ENCODE data around the gene U2AF1L4. TPM values are rescaled to one million over a fixed set of nuclear protein-coding genes. Genes with fewer than 3 reads are reported as not detected.

Gene U2AF1L4
- polyA plus RNA-seq, 1 donor from 2014 or later: 57.0 TPM

DNA sequence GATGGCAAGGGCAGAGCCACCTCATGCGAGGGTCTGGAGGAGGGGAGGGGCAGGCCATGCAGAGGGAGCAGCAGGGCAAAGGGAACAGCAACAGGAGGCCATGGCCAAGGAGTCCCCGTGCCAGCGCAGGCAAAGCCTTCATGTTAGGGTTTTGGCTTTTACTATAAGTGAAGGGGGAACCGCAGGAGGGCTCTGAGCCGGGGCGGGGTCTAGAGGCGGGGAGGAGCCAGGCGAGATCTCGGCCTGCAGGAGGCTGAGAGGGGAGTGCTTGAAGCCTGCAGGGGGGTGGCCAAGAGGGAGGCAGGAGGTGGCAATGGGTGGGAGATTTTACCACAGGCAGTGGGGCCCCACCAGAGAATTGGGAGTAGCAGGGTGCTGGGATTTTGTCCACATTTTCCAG is 36.4 kb upstream of the U2AF1L4 start:
- no peak overlapping the region for H3K4me2 ChIP-seq (ENCODE audit: low read length)
- peaks cover 15% of the 10 kb centered on the region for H3K79me2 ChIP-seq (replicated peaks; ENCODE audit: insufficient read depth, low read length)
- H3K36me3 ChIP-seq (ENCODE audit: insufficient read depth, low read length): no peaks in the 10 kb centered on the region
- TF ChIP-seq RAD21 (conservative IDR thresholded peaks at IDR 0.05): no peak
- no peak for TF ChIP-seq SMC3 (conservative IDR thresholded peaks at IDR 0.05; ENCODE audit: poor library complexity)
- no peak for TF ChIP-seq POLR2AphosphoS5 (IDR thresholded peaks at IDR 0.05)
- no peak for TF ChIP-seq EZH2 (IDR thresholded peaks at IDR 0.05; ENCODE audit: borderline replicate concordance, insufficient read depth, low read length, poor library complexity, severe bottlenecking)
- TF ChIP-seq, protein P1, sequence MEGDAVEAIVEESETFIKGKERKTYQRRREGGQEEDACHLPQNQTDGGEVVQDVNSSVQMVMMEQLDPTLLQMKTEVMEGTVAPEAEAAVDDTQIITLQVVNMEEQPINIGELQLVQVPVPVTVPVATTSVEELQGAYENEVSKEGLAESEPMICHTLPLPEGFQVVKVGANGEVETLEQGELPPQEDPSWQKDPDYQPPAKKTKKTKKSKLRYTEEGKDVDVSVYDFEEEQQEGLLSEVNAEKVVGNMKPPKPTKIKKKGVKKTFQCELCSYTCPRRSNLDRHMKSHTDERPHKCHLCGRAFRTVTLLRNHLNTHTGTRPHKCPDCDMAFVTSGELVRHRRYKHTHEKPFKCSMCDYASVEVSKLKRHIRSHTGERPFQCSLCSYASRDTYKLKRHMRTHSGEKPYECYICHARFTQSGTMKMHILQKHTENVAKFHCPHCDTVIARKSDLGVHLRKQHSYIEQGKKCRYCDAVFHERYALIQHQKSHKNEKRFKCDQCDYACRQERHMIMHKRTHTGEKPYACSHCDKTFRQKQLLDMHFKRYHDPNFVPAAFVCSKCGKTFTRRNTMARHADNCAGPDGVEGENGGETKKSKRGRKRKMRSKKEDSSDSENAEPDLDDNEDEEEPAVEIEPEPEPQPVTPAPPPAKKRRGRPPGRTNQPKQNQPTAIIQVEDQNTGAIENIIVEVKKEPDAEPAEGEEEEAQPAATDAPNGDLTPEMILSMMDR (IDR thresholded peaks at IDR 0.05; ENCODE audit: poor library complexity, severe bottlenecking): no peak
- no peak for TF ChIP-seq MXI1 (conservative IDR thresholded peaks at IDR 0.05; ENCODE audit: poor library complexity, severe bottlenecking)
- no peak for TF ChIP-seq EP300 (conservative IDR thresholded peaks at IDR 0.05; ENCODE audit: poor library complexity, severe bottlenecking)
- no peak for TF ChIP-seq TAF1 (IDR thresholded peaks at IDR 0.05; ENCODE audit: low read depth)
- TF ChIP-seq, protein P2, sequence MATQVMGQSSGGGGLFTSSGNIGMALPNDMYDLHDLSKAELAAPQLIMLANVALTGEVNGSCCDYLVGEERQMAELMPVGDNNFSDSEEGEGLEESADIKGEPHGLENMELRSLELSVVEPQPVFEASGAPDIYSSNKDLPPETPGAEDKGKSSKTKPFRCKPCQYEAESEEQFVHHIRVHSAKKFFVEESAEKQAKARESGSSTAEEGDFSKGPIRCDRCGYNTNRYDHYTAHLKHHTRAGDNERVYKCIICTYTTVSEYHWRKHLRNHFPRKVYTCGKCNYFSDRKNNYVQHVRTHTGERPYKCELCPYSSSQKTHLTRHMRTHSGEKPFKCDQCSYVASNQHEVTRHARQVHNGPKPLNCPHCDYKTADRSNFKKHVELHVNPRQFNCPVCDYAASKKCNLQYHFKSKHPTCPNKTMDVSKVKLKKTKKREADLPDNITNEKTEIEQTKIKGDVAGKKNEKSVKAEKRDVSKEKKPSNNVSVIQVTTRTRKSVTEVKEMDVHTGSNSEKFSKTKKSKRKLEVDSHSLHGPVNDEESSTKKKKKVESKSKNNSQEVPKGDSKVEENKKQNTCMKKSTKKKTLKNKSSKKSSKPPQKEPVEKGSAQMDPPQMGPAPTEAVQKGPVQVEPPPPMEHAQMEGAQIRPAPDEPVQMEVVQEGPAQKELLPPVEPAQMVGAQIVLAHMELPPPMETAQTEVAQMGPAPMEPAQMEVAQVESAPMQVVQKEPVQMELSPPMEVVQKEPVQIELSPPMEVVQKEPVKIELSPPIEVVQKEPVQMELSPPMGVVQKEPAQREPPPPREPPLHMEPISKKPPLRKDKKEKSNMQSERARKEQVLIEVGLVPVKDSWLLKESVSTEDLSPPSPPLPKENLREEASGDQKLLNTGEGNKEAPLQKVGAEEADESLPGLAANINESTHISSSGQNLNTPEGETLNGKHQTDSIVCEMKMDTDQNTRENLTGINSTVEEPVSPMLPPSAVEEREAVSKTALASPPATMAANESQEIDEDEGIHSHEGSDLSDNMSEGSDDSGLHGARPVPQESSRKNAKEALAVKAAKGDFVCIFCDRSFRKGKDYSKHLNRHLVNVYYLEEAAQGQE (IDR thresholded peaks at IDR 0.05; ENCODE audit: borderline replicate concordance): no peak
- H4K20me1 ChIP-seq (ENCODE audit: insufficient read depth): no peaks in the 10 kb centered on the region
- H3K27ac ChIP-seq (ENCODE audit: low read length): no peak overlapping the region
- H3K9me2 ChIP-seq (ENCODE audit: insufficient read depth, low read length): no peaks in the 10 kb centered on the region
- no peak overlapping the region for H3K4me3 ChIP-seq (ENCODE audit: low read length)
- H2AFZ ChIP-seq (ENCODE audit: low read depth, low read length): no peak overlapping the region
- H3K9me3 ChIP-seq (ENCODE audit: low read length): no peaks in the 10 kb centered on the region
- no peaks in the 10 kb centered on the region for H3F3A ChIP-seq (ENCODE audit: insufficient read depth, low read length, poor library complexity, severe bottlenecking)
- H3K9ac ChIP-seq (ENCODE audit: low read length): no peak overlapping the region
- no peaks in the 10 kb centered on the region for H3K27me3 ChIP-seq (ENCODE audit: insufficient read depth, low read depth, low read length)

DNA sequence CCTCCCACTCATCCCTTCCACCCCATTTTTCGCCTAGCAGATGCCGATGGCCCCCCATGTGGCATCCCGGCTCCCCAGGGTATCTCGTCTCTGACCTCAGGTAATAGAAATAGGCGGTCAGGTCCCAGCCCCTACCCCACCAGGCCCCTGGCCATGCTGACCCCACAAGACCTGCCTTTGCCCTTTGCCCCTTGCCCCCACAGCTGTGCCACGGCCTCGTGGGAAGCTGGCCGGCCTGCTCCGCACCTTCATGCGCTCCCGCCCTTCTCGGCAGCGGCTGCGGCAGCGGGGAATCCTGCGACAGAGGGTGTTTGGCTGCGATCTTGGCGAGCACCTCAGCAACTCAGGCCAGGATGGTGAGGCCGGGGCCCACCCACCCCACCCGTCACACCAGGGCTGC is 35.5 kb upstream of the U2AF1L4 start:
- Histone ChIP-seq H2AFZ (ENCODE audit: low read depth, low read length) (no peak overlapping the region), H3K27me3 (ENCODE audit: insufficient read depth, low read depth, low read length) (no peaks in the 10 kb centered on the region), H3F3A (ENCODE audit: insufficient read depth, low read length, poor library complexity, severe bottlenecking) (no peaks in the 10 kb centered on the region), H3K9me3 (ENCODE audit: low read length) (no peaks in the 10 kb centered on the region), H3K9me2 (ENCODE audit: insufficient read depth, low read length) (no peaks in the 10 kb centered on the region), H3K4me2 (ENCODE audit: low read length) (no peak overlapping the region), H3K9ac (ENCODE audit: low read length) (no peak overlapping the region), H3K36me3 (ENCODE audit: insufficient read depth, low read length) (no peaks in the 10 kb centered on the region), H3K27ac (ENCODE audit: low read length) (no peak overlapping the region), H3K79me2 (replicated peaks; ENCODE audit: insufficient read depth, low read length) (peaks cover 24% of the 10 kb centered on the region), H4K20me1 (ENCODE audit: insufficient read depth) (no peaks in the 10 kb centered on the region), H3K4me3 (ENCODE audit: low read length) (no peak overlapping the region)
- TF ChIP-seq POLR2AphosphoS5 (IDR thresholded peaks at IDR 0.05) (no peak), RAD21 (conservative IDR thresholded peaks at IDR 0.05) (no peak), SMC3 (conservative IDR thresholded peaks at IDR 0.05; ENCODE audit: poor library complexity) (no peak), EZH2 (IDR thresholded peaks at IDR 0.05; ENCODE audit: borderline replicate concordance, insufficient read depth, low read length, poor library complexity, severe bottlenecking) (no peak), TAF1 (IDR thresholded peaks at IDR 0.05; ENCODE audit: low read depth) (no peak), EP300 (conservative IDR thresholded peaks at IDR 0.05; ENCODE audit: poor library complexity, severe bottlenecking) (no peak), MXI1 (conservative IDR thresholded peaks at IDR 0.05; ENCODE audit: poor library complexity, severe bottlenecking) (no peak)
- TF ChIP-seq, protein P1 (IDR thresholded peaks at IDR 0.05; ENCODE audit: poor library complexity, severe bottlenecking): no peak
- TF ChIP-seq, protein P2 (IDR thresholded peaks at IDR 0.05; ENCODE audit: borderline replicate concordance): no peak
